ENCODE measurements around the gene EIF2S3B.

The EIF2S3B gene

GRCh38 chr12:10554756-10555481 is 49.2 kb downstream of the EIF2S3B start:
- DNase-seq, result no peak

GRCh38 chr12:10557329-10557728 is 51.6 kb downstream of the EIF2S3B start:
- no peak for DNase-seq

GRCh38 chr12:10557766-10558165 is 52.1 kb downstream of the EIF2S3B start:
- DNase-seq, result no peak
